Ecto neural progenitor cell (in vitro differentiated cells): ENCODE data around the gene TRMU.
"Not testable (repeated sequence)": the region's sequence is repeated elsewhere in the genome, so short reads cannot be mapped to it uniquely, and the experiment has no call there.

Source experiments
- DNase-seq: peaks from one replicate; pipeline ENCODE4 v3.0.0-alpha.2; 2018; ENCODE audit warnings: low spot score

TRMU gene

DNA sequence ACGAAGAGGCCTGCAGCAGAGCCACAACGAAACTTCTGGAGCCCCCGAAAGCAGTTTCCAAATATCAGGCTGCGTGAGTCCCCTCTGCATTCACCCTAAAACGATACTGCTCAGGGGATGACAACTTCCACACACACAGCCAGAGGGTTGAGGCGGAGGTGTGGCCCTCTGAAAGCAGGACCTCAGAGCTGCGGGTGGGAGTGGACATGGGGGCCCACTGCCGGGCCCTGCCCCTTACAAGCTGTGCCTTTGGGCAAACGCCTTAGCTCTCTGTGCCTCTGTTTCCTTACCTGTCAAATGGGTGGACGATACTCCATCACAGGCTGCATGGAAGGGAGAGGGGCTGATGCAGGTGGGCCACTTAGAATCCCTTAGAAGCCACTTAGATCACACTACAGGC is 53.1 kb downstream of the TRMU start:
- DNase-seq: no peak

DNA sequence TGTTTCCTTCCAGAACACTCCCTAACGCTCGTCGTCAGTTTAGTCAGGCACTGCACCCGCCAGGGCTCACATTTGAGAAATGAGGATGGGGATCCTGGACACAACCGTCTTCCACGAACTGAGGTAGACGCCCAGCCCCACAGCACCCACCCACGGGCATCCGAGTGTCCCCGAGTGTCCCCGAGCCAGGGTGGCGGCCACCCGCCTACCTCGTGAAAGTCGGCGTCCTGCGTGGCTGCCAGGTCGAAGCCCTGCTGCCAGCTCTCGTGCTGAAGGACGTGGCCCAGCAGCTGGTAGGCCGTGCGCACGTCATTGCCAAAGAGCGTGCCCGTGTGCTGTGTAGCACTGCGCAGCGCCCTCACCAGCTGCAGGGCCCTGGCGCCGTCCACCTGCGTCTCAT is 53.6 kb downstream of the TRMU start:
- no peak for DNase-seq

DNA sequence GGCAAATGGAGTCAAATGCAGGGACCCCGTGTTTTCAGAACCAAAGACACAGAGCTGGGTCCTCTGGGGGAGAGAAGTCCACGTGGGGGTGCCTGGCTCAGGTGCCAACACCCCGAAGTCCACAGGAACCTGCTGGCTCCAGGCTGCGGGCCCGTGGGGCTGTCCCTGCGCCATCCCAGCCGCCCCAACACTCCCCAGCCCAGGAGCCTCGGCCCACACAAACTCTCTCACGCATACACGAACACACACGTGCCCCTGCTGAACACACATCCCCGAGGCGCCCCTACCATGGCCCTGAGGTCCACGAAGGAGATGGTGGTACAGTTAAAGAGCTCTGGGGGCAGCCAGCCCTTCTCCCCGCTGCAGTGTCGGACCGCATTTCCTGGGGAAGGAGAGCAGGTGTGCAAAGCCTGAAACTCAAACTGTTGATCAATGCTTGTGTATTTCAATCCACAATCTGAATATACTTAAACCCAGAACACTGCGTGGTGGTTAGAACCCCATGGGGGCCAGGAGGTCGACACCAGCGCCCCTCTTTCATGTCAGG is 54.7 kb downstream of the TRMU start:
- no peak for DNase-seq

DNA sequence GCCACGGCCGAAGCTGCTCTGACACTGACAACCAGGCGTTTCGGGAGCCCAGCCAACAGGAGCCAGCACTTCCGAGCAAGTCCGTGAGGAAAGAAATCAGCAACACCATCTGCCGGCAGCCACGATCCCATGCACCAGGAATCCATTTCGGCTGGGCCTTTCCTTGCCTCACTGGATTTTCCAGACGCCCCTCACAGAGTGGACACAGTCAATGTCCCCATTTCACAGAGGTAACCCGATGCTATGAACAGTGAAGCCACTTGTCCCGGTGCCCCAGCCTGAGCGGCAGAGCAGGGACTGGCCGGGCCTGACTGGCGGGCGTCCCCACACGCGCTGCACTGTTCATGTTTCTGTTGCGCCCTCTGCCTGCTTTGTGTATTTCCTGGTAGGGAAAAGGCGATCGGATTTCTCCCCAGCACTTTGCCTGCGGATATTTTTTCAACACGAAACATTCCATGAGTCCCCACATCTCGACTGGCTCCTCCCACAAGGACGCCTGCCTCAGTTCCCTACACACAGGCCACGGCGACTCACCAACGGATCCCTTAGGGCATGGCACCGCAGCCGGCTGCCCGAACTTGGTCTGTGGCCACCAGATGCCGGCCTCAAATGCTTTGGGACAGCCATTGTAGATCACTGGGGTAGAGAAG is 55.3 kb downstream of the TRMU start:
- no peak for DNase-seq

DNA sequence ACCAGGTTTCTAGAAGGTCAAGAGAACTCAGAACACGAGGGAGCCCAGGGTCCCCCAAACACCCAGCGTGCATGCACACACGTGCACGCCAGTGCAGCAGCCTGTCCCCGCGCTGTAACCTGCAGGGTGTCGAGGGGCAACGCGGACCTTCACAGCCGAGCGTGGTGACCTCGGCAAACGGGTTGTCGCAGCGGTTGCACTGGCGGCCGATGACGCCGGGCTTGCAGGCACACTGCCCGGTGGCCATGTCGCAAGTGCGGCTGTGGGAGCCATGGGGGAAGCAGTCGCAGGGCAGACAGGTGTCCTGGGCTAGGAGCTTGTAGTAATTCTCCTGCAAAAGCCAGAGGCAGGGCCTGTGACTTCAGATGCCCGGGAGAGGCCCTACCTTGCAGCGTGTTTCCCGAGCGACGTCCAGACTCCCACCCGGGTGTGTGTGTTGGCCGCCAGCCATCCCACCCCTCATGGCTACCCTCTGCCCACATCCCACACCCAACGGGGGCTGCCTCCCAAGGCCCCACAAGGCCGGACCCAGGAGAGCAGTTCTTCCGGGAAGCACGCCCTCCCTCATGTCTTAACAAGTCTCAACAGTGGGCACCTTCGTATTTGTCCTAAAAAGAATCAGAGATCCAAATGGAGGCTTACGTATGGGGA is 56.1 kb downstream of the TRMU start:
- DNase-seq: no peak

GRCh38 chr22:46392137-46392844 is 56.8 kb downstream of the TRMU start:
- no peak for DNase-seq

DNA sequence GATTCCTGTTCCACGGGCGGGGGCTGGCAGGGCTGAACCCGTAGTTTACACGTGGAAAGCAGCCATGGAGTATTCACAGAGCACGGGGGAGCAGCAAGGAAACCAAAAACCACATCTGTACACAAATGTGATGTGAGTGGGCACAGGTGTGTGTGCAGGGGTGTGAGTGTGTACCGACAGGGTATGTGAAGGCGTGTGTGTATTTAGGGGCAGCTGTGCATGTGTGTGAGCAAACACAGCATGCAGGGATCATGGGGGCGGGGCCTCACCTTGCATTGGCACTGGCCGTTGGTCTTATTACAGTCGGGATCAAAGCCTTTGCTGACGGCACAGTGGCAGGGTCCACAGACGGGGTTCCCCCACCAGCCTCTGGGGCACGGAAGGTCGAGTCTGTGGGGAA is 58.4 kb downstream of the TRMU start:
- DNase-seq: no peak

DNA sequence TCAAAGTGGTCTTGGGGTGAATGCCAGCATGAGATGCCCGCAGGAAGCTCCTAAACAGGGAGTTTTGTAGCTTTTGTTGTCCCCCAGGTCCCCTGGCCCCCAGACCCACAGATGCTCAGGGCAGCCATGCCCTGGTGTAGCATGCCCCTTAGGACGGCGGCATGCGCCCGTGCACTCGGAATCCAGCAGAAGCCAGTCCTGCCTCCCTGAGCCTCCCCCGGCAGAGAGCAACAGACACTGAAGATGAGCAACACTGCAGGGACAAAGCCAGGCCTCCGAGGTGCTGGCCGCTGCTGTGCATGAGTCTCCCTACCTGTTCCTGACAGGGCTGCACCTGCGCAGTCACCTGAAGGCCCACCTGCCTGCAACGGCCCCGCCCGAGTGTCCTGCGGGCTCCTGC is 59.1 kb downstream of the TRMU start:
- no peak for DNase-seq

- no peak for DNase-seq
Observed at GRCh38 chr22:46395145-46395544, 59.6 kb downstream of the TRMU start.

DNA sequence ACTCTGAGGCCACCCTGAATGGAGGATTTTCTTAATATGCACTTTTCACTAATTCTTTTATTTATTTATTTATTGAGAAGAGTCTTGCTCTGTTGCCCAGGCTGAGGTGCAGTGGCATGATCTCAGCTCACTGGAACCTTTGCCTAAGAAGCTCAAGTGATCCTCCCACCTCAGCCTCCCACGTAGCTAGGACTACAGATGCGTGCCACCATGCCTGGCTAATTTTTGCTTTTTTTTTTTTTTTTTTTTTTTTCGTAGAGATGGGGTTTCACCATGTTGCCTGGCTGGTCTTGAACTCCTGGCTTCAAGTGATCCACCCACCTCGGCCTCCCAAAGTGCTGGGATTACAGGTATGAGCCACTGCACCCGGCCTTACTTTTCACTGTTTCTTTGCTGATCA is 61.5 kb downstream of the TRMU start:
- not testable (repeated sequence) for DNase-seq

DNA sequence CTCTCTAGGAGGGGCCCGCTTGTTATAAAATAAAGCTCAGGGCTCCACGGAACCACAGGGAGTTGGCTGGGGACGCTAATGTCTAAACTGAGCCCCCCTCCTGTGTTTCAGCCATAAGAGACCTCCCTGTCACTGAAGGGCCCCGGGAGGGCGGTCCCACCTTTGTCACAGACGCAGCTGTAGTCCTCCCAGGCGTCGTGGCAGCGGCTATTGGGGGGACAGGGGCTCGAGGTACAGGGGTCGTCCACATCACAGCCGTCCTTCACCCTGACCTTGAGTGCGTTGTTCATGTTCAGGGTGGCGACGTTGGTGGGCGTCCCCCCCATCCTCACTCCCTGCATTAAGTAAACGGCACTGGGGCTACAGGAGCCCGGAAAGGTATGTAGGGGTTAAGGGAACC is 62.0 kb downstream of the TRMU start:
- no peak for DNase-seq

- no peak for DNase-seq
Observed at GRCh38 chr22:46397951-46398350, 62.4 kb downstream of the TRMU start.

- no peak for DNase-seq
Observed at GRCh38 chr22:46399251-46400024, 63.9 kb downstream of the TRMU start.

DNA sequence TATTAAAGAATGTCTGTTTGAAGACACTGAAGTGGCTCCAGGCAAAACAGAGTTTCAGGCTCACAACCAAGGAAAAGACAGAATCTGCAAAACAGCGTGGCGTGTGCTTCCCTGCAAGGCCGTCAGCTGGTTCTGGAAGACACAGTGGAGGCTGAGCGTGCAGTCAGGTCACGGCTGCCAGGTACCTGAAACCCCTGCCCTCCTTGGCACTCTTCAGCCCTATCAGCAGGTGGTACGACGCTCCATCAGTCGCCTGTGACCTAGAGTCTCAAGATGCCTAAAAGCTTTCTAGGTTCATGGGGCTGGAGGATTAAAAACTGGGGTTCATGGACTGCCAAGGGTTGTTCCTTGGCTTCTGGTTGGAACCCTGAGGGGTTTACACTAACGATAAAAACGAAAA is 65.9 kb downstream of the TRMU start:
- no peak for DNase-seq

- no peak for DNase-seq
Observed at GRCh38 chr22:46402505-46402904, 67.0 kb downstream of the TRMU start.

DNA sequence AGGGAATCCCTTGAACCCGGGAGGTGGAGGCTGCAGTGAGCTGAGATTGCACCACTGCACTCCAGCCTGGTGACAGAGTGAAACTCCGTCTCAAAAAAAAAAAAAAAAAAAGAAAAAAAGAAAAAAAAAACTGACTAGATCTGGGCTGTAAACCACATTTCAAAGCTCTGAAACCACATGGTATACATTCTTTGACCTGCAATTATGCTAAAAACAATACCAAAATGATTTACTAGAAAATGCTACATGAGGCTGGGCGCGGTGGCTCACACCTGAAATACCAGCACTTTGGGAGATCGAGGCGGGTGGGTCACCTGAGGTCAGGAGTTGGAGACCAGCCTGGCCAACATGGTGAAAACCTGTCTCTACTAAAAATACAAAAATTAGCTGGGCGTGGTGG is 68.4 kb downstream of the TRMU start:
- not testable (repeated sequence) for DNase-seq

- DNase-seq: no peak
Observed at GRCh38 chr22:46405901-46406300, 70.4 kb downstream of the TRMU start.

GRCh38 chr22:46406349-46406748 is 70.8 kb downstream of the TRMU start:
- no peak for DNase-seq

DNA sequence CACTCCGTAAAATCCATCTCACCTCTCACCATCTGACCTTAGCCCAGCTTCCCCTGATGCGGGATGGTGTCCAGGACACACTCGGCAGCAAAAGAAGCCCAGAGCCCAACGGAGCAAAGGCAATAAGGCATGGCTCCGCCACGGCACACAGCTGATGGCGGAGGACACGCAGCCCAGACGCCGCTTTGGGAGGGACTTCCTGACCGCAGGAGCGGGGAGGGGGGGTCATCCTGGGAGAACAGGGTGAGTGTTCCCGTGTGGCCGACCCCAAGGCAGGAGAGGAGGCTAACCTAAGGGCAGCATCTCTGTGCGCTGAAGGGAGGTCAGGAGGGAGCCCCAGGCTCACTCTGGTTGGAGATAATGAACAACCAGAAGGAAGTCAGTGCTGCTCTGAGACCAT is 71.3 kb downstream of the TRMU start:
- DNase-seq: no peak
